RWPE1 (cell line): ENCODE data around the gene GJA4.

Experiments
- CTCF ChIA-PET: fragments of 350-600 bp; sonication (Branson Sonifier 250); formaldehyde crosslinking; extraction: SDS; loops from one replicate; lab custom pipeline; 2021; lab: Yijun Ruan, JAX
- POLR2A ChIA-PET: fragments of 400-600 bp; formaldehyde crosslinking; extraction: SDS; loops from one replicate; lab custom pipeline; 2020; ENCODE audit warnings: antibody characterized with exemption; ENCODE audit not compliant: low non-redundant PET; lab: Yijun Ruan, JAX
- DNase-seq: peaks from one replicate; pipeline ENCODE4 v3.0.0; 2012; ENCODE audit warnings: low spot score
- H3K27ac ChIP-seq: fragments of 450-650 bp; 2 replicates; pipeline ENCODE4 v1.5.1; 2017
- CTCF ChIP-seq: fragments of 450-650 bp; conservative IDR thresholded peaks from 2 replicates; pipeline ENCODE4 v1.5.1; 2017; ENCODE audit warnings: low read depth, mild to moderate bottlenecking

Gene GJA4

DNA sequence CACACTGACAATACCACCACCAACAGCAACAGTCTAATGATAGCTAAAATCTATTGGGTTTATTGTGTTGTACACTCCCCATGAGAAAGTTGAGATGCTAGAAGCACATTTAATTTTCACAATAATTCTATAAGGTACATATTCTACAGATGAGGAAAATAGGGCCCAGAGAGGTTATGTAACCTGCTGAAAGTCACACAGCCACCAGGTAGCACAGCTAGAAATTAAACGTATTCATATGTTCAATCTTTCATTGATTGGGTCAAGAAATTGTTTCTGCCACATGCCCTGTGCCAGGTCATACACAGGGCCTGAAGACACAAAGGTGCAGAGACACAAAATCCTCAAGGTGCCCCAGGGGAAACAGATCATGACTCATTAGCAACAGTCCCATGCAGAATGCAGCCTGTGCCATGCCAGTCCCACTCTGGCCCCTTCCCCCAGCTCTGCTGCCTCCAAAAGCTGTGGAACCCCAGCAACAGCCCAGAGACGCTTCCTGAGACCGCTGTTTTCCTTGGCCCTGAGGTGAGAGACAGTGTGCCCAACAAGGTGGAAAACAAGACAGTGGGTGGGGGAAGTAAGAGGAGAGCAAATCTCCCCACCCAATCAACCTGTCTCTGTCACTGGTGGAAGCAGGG is 32.1 kb downstream of the GJA4 start:
- DNase-seq: no peak
- H3K27ac ChIP-seq: no peak overlapping the region
- TF ChIP-seq CTCF: no peak
- POLR2A ChIA-PET: no interaction called here
- CTCF ChIA-PET: no interaction called here

DNA sequence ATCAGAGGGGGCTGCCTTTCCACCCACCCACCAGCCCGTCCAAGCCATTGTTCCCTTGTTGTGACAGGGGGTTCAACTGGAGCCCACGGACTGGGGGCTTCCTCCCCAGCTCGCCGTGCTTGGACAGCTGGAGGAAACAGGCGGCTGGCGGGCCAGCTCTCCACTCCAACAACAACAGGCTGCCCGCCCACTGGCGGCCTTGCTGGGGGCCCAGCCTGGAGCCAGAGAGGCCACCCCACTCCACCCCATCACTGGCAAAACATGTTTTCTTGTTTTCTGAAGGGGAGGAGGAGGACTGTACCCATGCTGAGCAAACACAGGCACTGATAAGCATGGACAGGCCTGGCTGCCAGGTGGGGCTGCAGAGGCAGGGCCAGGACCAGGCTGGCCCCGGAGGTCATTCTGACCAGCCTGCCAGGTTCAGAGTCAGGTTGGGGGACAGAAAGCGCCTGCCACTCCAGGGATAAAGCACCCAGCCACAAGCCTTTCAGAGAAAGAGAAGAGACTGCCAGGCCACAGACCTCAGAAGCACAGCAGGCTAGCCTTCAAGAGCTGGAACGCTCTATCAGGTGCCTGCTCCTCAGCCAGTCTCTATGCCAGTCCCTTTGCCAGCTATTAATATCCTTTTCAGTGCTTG is 32.8 kb downstream of the GJA4 start:
- ChIA-PET CTCF (no interaction called here), POLR2A (no interaction called here)
- no peak overlapping the region for H3K27ac ChIP-seq
- DNase-seq: no peak
- TF ChIP-seq CTCF: no peak

GRCh38 chr1:34827341-34827941 is 34.6 kb downstream of the GJA4 start:
- TF ChIP-seq CTCF: no peak
- H3K27ac ChIP-seq: no peak overlapping the region
- ChIA-PET CTCF (no interaction called here), POLR2A (no interaction called here)
- no peak for DNase-seq

GRCh38 chr1:34828611-34829010 is 35.8 kb downstream of the GJA4 start:
- H3K27ac ChIP-seq: no peak overlapping the region
- POLR2A ChIA-PET: no interaction called here
- CTCF ChIA-PET: no interaction called here
- no peak for DNase-seq
- TF ChIP-seq CTCF: no peak

GRCh38 chr1:34829250-34829649 is 36.5 kb downstream of the GJA4 start:
- TF ChIP-seq CTCF: no peak
- no peak overlapping the region for H3K27ac ChIP-seq
- no peak for DNase-seq
- ChIA-PET POLR2A (no interaction called here), CTCF (interaction anchor here (1.0 kb wide), 1 partner anchor 23 kb away, joined by 3 read pairs; no protein-coding TSS in a partner anchor)

GRCh38 chr1:34831721-34832246 is 39.0 kb downstream of the GJA4 start:
- ChIA-PET POLR2A (no interaction called here), CTCF (interaction anchor here (1.0 to 1.2 kb wide), 2 partner anchors 21 to 28 kb away, joined by 5 to 7 read pairs; partner anchors contain the start of gene SMIM12)
- TF ChIP-seq CTCF: no peak
- DNase-seq: no peak
- H3K27ac ChIP-seq: no peak overlapping the region
